ENCODE measurements around the gene COQ8A.

- TF ChIP-seq CTCF (IDR thresholded peaks at IDR 0.05) (no peak), POLR2A (IDR thresholded peaks at IDR 0.05) (no peak)
Observed at GRCh38 chr1:226915672-226915995, 24.5 kb upstream of the COQ8A start.
